SK-N-SH treated with all-trans-retinoic acid at 6 μM for 48 hours (cell line): Measurements from ENCODE around the gene RALBP1.
"Not testable (repeated sequence)": the region's sequence is repeated elsewhere in the genome, so short reads cannot be mapped to it uniquely, and the experiment has no call there.

Experiments used
- ATAC-seq: fragments of 200-7000 bp; cut with Tn5 transposase; 3 replicates; pipeline ENCODE4 v1.9.1; 2020; ENCODE audit warnings: mild to moderate bottlenecking, moderate library complexity
- ARNTL ChIP-seq: fragments of 450-650 bp; formaldehyde crosslinking; IDR thresholded peaks from 2 replicates; pipeline ENCODE4 v1.5.0; 2020; ENCODE audit warnings: low read depth, mild to moderate bottlenecking, moderate library complexity, borderline replicate concordance
- CSDC2 ChIP-seq: fragments of 250-450 bp; sonication (Bioruptor Pico); IDR thresholded peaks from 2 replicates; pipeline ENCODE4 v1.5.0; 2020; ENCODE audit warnings: mild to moderate bottlenecking, moderate library complexity
- ESRRG ChIP-seq: fragments of 250-450 bp; sonication (Bioruptor Pico); IDR thresholded peaks from 2 replicates; pipeline ENCODE4 v1.6.1; 2021; ENCODE audit warnings: mild to moderate bottlenecking
- GLIS3 ChIP-seq: fragments of 250-450 bp; sonication (Bioruptor Pico); IDR thresholded peaks from 2 replicates; pipeline ENCODE4 v1.5.0; 2020; ENCODE audit warnings: mild to moderate bottlenecking, moderate library complexity
- ISL1 ChIP-seq: fragments of 250-450 bp; sonication (Bioruptor Pico); IDR thresholded peaks from 2 replicates; pipeline ENCODE4 v2.1.2; 2022; ENCODE audit warnings: mild to moderate bottlenecking, moderate library complexity
- OSR1 ChIP-seq: fragments of 250-450 bp; sonication (Bioruptor Pico); IDR thresholded peaks from 2 replicates; pipeline ENCODE4 v1.8.0; 2022; ENCODE audit warnings: moderate library complexity, mild to moderate bottlenecking, inconsistent platforms
- PPARA ChIP-seq: fragments of 250-450 bp; sonication (Bioruptor Pico); IDR thresholded peaks from 2 replicates; pipeline ENCODE4 v1.5.0; 2020; ENCODE audit warnings: mild to moderate bottlenecking, borderline replicate concordance
- RARB ChIP-seq: fragments of 250-450 bp; sonication (Bioruptor Pico); IDR thresholded peaks from 2 replicates; pipeline ENCODE4 v1.8.0; 2021; ENCODE audit warnings: mild to moderate bottlenecking, moderate library complexity
- SNAI2 ChIP-seq: fragments of 250-450 bp; sonication (Bioruptor Pico); IDR thresholded peaks from 2 replicates; pipeline ENCODE4 v1.5.0; 2020; ENCODE audit warnings: mild to moderate bottlenecking, moderate library complexity
- TCF4 ChIP-seq: fragments of 250-450 bp; sonication (Bioruptor Pico); IDR thresholded peaks from 2 replicates; pipeline ENCODE4 v1.8.0; 2021; ENCODE audit warnings: mild to moderate bottlenecking, moderate library complexity, borderline replicate concordance
- TOX ChIP-seq: fragments of 250-450 bp; sonication (Bioruptor Pico); IDR thresholded peaks from 2 replicates; pipeline ENCODE4 v1.8.0; 2021; ENCODE audit warnings: mild to moderate bottlenecking, moderate library complexity, borderline replicate concordance
- ZFP3 ChIP-seq: fragments of 250-450 bp; sonication (Bioruptor Pico); IDR thresholded peaks from 2 replicates; pipeline ENCODE4 v1.5.0; 2020; ENCODE audit warnings: mild to moderate bottlenecking, moderate library complexity
- ZFP30 ChIP-seq: fragments of 450-650 bp; formaldehyde crosslinking; IDR thresholded peaks from 2 replicates; pipeline ENCODE4 v1.5.0; 2022; ENCODE audit warnings: mild to moderate bottlenecking, moderate library complexity
- ZNF70 ChIP-seq: fragments of 450-650 bp; formaldehyde crosslinking; IDR thresholded peaks from 2 replicates; pipeline ENCODE4 v1.5.0; 2020; ENCODE audit warnings: mild to moderate bottlenecking, moderate library complexity
- ZNF8 ChIP-seq: fragments of 450-650 bp; formaldehyde crosslinking; IDR thresholded peaks from 2 replicates; pipeline ENCODE4 v1.5.0; 2020; ENCODE audit warnings: mild to moderate bottlenecking, moderate library complexity
- TF ChIP-seq, protein P1 (sequence below): fragments of 250-450 bp; sonication (Bioruptor Pico); IDR thresholded peaks from 2 replicates; pipeline ENCODE4 v1.5.0; 2020; ENCODE audit warnings: mild to moderate bottlenecking, moderate library complexity
- TF ChIP-seq, protein P2 (sequence below): fragments of 250-450 bp; sonication (Bioruptor Pico); IDR thresholded peaks from 2 replicates; pipeline ENCODE4 v1.5.1; 2020; ENCODE audit warnings: low read depth, mild to moderate bottlenecking, moderate library complexity
- TF ChIP-seq, protein P3 (sequence below): fragments of 250-450 bp; sonication (Bioruptor Pico); IDR thresholded peaks from 2 replicates; pipeline ENCODE4 v1.5.1; 2021; ENCODE audit warnings: mild to moderate bottlenecking, moderate library complexity
- TF ChIP-seq, protein P4 (sequence below): fragments of 250-450 bp; sonication (Bioruptor Pico); IDR thresholded peaks from 2 replicates; pipeline ENCODE4 v1.8.0; 2021; ENCODE audit warnings: low read depth, mild to moderate bottlenecking, moderate library complexity, borderline replicate concordance
- TF ChIP-seq, protein P5 (sequence below): fragments of 250-450 bp; sonication (Bioruptor Pico); IDR thresholded peaks from 2 replicates; pipeline ENCODE4 v1.8.0; 2020; ENCODE audit warnings: mild to moderate bottlenecking, moderate library complexity, borderline replicate concordance

Gene RALBP1

GRCh38 chr18:9483526-9483925, 8.2 kb downstream of the RALBP1 start:
- ATAC-seq = no peak
- TF ChIP-seq ZNF8 (CRISPR knock-in tag) = no peak

DNA sequence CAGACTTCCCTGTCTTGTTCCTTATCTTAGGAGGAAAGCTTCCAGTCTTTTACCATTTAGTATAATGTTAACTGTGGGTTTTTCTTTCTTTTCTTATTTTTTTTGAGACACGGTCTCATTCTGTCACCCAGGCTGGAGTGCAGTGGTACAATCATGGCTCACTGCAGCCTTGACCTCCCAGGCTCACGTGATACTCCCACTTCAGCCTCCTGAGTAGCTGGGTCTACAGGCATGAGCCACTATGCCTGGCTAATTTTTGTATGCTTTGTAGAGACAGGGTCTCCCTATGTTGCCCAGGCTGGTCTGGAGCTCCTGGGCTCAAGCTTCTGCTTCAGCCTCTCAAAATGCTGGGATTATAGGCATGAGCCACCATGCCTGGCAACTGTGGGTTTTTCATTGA, 9.5 kb downstream of the RALBP1 start:
- not testable (repeated sequence) for ATAC-seq

DNA sequence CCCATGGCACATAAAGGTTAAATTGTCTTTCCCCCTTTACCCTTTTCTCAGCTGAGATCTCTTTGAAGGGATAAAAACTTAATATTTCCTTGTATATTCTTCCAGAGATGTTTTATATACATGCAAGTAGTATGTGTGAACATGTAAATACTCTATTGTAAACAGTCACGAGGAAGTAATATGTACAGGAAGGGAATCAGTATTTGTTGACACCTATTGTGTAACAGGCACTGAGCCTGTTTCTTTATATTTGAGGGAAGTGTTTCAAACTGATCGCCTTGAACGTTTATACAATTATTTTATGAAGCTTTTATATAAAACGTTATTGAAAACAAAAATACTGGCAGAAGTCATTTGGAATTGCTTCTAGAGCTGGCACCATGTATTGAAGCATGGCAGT, 13.2 kb downstream of the RALBP1 start:
- ATAC-seq = no peak
- no peak for TF ChIP-seq ARNTL (CRISPR knock-in tag)
- TF ChIP-seq OSR1 (CRISPR knock-in tag) = no peak
- no peak for TF ChIP-seq CSDC2 (CRISPR knock-in tag)
- TF ChIP-seq, protein P1, sequence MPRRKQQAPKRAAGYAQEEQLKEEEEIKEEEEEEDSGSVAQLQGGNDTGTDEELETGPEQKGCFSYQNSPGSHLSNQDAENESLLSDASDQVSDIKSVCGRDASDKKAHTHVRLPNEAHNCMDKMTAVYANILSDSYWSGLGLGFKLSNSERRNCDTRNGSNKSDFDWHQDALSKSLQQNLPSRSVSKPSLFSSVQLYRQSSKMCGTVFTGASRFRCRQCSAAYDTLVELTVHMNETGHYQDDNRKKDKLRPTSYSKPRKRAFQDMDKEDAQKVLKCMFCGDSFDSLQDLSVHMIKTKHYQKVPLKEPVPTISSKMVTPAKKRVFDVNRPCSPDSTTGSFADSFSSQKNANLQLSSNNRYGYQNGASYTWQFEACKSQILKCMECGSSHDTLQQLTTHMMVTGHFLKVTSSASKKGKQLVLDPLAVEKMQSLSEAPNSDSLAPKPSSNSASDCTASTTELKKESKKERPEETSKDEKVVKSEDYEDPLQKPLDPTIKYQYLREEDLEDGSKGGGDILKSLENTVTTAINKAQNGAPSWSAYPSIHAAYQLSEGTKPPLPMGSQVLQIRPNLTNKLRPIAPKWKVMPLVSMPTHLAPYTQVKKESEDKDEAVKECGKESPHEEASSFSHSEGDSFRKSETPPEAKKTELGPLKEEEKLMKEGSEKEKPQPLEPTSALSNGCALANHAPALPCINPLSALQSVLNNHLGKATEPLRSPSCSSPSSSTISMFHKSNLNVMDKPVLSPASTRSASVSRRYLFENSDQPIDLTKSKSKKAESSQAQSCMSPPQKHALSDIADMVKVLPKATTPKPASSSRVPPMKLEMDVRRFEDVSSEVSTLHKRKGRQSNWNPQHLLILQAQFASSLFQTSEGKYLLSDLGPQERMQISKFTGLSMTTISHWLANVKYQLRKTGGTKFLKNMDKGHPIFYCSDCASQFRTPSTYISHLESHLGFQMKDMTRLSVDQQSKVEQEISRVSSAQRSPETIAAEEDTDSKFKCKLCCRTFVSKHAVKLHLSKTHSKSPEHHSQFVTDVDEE = no peak
- TF ChIP-seq, protein P2, sequence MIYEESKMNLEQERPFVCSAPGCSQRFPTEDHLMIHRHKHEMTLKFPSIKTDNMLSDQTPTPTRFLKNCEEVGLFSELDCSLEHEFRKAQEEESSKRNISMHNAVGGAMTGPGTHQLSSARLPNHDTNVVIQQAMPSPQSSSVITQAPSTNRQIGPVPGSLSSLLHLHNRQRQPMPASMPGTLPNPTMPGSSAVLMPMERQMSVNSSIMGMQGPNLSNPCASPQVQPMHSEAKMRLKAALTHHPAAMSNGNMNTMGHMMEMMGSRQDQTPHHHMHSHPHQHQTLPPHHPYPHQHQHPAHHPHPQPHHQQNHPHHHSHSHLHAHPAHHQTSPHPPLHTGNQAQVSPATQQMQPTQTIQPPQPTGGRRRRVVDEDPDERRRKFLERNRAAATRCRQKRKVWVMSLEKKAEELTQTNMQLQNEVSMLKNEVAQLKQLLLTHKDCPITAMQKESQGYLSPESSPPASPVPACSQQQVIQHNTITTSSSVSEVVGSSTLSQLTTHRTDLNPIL (CRISPR knock-in tag) = no peak
- no peak for TF ChIP-seq TCF4 (CRISPR knock-in tag)
- TF ChIP-seq ZNF70 (CRISPR knock-in tag) = no peak
- TF ChIP-seq PPARA (CRISPR knock-in tag) = no peak
- no peak for TF ChIP-seq TOX (CRISPR knock-in tag)
- TF ChIP-seq ESRRG (CRISPR knock-in tag) = no peak
- TF ChIP-seq, protein P3, sequence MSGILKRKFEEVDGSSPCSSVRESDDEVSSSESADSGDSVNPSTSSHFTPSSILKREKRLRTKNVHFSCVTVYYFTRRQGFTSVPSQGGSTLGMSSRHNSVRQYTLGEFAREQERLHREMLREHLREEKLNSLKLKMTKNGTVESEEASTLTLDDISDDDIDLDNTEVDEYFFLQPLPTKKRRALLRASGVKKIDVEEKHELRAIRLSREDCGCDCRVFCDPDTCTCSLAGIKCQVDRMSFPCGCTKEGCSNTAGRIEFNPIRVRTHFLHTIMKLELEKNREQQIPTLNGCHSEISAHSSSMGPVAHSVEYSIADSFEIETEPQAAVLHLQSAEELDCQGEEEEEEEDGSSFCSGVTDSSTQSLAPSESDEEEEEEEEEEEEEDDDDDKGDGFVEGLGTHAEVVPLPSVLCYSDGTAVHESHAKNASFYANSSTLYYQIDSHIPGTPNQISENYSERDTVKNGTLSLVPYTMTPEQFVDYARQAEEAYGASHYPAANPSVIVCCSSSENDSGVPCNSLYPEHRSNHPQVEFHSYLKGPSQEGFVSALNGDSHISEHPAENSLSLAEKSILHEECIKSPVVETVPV (CRISPR knock-in tag) = no peak
- TF ChIP-seq, protein P4, sequence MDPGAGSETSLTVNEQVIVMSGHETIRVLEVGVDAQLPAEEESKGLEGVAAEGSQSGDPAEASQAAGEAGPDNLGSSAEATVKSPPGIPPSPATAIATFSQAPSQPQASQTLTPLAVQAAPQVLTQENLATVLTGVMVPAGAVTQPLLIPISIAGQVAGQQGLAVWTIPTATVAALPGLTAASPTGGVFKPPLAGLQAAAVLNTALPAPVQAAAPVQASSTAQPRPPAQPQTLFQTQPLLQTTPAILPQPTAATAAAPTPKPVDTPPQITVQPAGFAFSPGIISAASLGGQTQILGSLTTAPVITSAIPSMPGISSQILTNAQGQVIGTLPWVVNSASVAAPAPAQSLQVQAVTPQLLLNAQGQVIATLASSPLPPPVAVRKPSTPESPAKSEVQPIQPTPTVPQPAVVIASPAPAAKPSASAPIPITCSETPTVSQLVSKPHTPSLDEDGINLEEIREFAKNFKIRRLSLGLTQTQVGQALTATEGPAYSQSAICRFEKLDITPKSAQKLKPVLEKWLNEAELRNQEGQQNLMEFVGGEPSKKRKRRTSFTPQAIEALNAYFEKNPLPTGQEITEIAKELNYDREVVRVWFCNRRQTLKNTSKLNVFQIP (CRISPR knock-in tag) = no peak
- TF ChIP-seq, protein P5, sequence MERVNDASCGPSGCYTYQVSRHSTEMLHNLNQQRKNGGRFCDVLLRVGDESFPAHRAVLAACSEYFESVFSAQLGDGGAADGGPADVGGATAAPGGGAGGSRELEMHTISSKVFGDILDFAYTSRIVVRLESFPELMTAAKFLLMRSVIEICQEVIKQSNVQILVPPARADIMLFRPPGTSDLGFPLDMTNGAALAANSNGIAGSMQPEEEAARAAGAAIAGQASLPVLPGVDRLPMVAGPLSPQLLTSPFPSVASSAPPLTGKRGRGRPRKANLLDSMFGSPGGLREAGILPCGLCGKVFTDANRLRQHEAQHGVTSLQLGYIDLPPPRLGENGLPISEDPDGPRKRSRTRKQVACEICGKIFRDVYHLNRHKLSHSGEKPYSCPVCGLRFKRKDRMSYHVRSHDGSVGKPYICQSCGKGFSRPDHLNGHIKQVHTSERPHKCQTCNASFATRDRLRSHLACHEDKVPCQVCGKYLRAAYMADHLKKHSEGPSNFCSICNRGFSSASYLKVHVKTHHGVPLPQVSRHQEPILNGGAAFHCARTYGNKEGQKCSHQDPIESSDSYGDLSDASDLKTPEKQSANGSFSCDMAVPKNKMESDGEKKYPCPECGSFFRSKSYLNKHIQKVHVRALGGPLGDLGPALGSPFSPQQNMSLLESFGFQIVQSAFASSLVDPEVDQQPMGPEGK (CRISPR knock-in tag) = no peak
- TF ChIP-seq ISL1 (CRISPR knock-in tag) = no peak
- TF ChIP-seq GLIS3 (CRISPR knock-in tag) = no peak
- no peak for TF ChIP-seq RARB (CRISPR knock-in tag)
- TF ChIP-seq ZFP30 (CRISPR knock-in tag) = no peak
- TF ChIP-seq SNAI2 (CRISPR knock-in tag) = no peak
- TF ChIP-seq ZNF8 (CRISPR knock-in tag) = no peak

DNA sequence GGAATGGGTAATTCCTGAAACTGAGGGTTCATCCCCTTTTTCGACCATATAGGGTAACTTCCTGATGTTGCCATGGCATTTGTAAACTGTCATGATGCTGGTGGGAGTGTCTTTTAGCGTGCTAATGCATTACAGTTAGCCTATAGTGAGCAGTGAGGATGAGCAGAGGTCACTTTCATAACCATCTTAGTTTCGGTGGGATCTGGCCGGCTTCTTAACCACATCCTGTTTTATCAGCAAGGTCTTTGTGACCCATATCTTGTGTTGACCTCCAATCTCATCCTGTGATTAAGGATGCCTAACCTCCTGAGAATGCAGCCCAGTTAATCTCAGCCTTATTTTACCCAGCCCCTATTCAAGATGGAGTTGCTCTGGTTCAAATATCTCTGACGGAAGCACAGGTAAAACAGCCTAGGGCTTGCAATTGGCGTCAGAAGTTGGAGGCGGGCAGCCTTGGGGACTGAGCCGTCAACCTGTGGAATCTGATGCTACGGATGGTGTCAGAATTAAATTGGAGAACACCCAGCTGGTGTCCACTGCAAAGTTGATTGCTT, 19.5 kb downstream of the RALBP1 start:
- no peak for ATAC-seq
- TF ChIP-seq, protein P5 (CRISPR knock-in tag) = no peak
- TF ChIP-seq, protein P2 (CRISPR knock-in tag) = no peak
- no peak for TF ChIP-seq ZFP30 (CRISPR knock-in tag)
- TF ChIP-seq ZFP3 (CRISPR knock-in tag) = no peak
- TF ChIP-seq, protein P1 = no peak
- TF ChIP-seq ARNTL (CRISPR knock-in tag) = no peak
- TF ChIP-seq CSDC2 (CRISPR knock-in tag) = no peak
- TF ChIP-seq SNAI2 (CRISPR knock-in tag) = no peak
